ENCODE measurements around the gene EFNB3.

Gene EFNB3

GRCh38 chr17:7700510-7700909, 4.5 kb upstream of the EFNB3 start:
- no peak for DNase-seq (ENCODE audit: low spot score)

DNA sequence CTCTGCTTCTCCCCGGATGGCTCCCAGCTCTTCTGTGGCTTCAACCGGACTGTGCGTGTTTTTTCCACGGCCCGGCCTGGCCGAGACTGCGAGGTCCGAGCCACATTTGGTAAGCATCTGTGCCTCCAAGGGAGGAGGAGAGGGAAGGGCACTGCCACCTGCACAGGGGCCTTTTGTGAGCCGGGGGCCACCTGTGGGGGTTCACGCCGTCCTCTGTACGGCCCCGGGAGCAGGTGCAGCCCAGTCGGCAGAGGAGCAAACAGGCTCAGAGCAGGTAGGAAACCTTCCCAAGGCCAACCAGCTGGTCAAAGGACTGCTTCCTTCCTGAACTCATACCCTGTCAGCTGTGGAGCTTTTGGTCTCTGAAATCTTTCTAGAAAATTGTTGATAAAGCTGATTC, 3.3 kb upstream of the EFNB3 start:
- no peak for DNase-seq (ENCODE audit: low spot score)

DNA sequence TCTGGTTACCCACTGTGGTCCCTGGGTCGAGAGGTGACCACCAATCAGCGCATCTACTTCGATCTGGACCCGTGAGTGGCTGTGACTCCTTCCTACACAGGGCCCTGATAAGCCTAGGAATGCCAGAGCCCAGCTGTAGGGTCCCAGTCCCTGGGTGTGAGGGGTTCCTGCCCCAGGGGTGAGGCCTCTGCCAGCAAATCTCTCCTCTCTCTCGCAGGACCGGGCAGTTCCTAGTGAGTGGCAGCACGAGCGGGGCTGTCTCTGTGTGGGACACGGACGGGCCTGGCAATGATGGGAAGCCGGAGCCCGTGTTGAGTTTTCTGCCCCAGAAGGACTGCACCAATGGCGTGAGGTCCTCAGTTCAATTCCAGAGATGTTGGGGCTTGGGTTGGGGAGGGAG, 2.2 kb upstream of the EFNB3 start:
- DNase-seq (ENCODE audit: low spot score): no peak

- peak; percentile 55 for DNase-seq (ENCODE audit: low spot score)
Measured at GRCh38 chr17:7703584-7704479, 1.2 kb upstream of the EFNB3 start.

DNA sequence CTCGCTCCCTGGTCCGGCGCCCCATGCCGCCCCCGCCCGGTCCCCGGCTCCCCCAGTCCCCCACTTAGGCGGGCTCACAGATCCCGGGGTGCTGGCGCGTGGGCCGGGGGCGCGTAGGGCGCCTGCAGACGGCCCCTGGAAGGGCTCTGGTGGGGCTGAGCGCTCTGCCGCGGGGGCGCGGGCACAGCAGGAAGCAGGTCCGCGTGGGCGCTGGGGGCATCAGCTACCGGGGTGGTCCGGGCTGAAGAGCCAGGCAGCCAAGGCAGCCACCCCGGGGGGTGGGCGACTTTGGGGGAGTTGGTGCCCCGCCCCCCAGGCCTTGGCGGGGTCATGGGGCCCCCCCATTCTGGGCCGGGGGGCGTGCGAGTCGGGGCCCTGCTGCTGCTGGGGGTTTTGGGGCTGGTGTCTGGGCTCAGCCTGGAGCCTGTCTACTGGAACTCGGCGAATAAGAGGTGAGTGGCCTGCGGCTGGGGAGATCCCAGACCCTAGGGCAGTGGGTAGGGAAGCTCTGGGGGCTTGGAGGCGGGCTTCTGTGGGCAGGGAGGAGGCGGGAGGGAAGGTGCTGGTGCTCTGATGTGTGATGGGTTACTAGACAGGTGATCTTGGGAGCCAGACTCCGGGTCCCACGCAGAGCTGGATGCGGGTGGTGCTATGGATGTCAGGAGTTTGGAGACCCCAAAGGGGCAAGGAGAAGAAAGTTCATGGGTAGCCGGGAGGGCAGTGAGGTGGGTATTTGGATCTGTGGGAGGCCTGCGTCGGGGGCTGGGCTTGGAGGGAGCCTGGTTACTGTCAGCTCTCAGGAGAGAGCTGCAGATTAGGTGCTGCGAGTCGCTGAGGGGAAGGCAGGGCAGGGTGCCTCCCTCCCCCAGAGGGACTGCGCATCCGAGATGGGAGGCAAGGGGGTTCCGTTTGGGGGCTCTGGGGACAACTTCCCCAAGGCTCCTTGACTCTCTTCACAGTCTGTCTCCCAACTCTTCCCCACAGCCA, 560 bp downstream of the EFNB3 start:
- no peak for DNase-seq (ENCODE audit: low spot score)

- DNase-seq (ENCODE audit: low spot score): no peak
Measured at GRCh38 chr17:7706631-7707354, 1.8 kb downstream of the EFNB3 start.

DNA sequence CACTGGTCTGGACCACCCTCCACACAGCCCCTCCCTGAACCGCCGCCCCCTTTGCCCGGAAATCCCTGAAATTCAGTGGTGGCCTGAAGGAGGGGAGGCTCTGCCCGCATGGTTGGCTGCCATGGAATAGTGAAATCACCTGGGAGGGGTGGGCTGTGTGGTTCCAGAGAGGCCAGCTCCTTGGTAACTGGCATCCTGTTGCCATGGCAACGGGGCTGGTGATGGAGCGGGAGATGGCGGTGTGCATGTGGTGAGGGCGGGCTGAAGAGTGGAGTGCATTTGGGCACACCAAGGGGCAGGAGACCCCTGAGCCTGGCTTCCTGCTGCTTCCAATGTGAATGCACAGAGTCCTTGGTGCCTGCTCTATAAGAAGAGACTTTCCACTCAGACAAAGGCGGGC, 2.4 kb downstream of the EFNB3 start:
- no peak for DNase-seq (ENCODE audit: low spot score)

- DNase-seq (ENCODE audit: low spot score): no peak
Measured at GRCh38 chr17:7707858-7708750, 3.1 kb downstream of the EFNB3 start.

DNA sequence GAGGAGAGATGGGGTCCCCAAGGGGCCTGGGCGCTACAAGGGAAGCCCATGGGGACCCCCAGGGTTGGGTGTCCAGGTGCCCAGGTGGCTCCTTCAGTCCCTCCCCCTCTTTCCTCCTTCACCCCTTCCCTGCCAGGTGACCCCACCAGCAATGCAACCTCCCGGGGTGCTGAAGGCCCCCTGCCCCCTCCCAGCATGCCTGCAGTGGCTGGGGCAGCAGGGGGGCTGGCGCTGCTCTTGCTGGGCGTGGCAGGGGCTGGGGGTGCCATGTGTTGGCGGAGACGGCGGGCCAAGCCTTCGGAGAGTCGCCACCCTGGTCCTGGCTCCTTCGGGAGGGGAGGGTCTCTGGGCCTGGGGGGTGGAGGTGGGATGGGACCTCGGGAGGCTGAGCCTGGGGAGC, 4.0 kb downstream of the EFNB3 start:
- no peak for DNase-seq (ENCODE audit: low spot score)

DNA sequence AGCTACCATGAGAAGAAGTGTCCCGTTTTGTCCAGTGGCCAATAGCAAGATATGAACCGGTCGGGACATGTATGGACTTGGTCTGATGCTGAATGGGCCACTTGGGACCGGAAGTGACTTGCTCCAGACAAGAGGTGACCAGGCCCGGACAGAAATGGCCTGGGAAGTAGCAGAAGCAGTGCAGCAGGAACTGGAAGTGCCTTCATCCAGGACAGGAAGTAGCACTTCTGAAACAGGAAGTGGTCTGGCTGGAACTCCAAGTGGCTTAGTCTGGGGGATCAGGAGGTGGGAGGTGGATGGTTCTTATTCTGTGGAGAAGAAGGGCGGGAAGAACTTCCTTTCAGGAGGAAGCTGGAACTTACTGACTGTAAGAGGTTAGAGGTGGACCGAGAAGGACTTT, 5.3 kb downstream of the EFNB3 start:
- DNase-seq (ENCODE audit: low spot score): no peak

DNA sequence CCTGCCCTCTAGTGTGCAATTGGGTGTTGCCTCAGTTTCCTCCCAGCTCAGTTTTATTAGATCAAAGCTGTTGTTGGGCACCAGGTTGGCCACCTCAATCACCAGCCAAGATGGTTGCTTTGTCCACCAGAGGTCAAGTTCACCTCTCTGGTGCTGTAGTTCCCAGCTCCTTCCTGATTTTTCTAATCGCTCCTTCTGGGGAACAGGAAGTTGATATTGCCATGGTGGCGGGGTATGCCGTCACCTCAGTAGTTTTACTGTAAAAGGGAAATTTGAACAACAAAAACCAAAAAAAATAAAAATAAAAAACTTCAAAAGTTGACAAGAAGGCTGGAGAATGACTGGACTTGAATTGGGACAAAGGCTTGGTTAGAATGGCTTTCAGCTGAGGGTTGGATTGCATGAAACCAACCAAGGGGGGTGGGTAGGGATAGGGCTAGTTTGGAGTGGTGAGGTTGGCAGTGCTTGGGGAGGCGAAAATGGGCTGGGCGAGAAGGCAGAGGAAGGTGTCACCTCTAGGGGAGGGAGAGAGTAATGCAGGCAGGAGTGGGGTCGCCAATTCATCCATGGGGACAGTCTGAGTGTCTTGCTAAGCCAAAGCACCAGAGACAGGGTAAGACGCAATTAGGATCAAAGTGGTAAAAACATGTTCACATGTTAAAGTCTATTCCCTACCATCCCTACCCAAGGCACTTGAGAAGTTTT, 6.2 kb downstream of the EFNB3 start:
- DNase-seq (ENCODE audit: low spot score): no peak

GRCh38 chr17:7712111-7712771, 7.2 kb downstream of the EFNB3 start:
- DNase-seq (ENCODE audit: low spot score): no peak

GRCh38 chr17:7713782-7714181, 8.8 kb downstream of the EFNB3 start:
- DNase-seq (ENCODE audit: low spot score): no peak

- DNase-seq (ENCODE audit: low spot score): no peak
Measured at GRCh38 chr17:7714721-7715594, 10.0 kb downstream of the EFNB3 start.

DNA sequence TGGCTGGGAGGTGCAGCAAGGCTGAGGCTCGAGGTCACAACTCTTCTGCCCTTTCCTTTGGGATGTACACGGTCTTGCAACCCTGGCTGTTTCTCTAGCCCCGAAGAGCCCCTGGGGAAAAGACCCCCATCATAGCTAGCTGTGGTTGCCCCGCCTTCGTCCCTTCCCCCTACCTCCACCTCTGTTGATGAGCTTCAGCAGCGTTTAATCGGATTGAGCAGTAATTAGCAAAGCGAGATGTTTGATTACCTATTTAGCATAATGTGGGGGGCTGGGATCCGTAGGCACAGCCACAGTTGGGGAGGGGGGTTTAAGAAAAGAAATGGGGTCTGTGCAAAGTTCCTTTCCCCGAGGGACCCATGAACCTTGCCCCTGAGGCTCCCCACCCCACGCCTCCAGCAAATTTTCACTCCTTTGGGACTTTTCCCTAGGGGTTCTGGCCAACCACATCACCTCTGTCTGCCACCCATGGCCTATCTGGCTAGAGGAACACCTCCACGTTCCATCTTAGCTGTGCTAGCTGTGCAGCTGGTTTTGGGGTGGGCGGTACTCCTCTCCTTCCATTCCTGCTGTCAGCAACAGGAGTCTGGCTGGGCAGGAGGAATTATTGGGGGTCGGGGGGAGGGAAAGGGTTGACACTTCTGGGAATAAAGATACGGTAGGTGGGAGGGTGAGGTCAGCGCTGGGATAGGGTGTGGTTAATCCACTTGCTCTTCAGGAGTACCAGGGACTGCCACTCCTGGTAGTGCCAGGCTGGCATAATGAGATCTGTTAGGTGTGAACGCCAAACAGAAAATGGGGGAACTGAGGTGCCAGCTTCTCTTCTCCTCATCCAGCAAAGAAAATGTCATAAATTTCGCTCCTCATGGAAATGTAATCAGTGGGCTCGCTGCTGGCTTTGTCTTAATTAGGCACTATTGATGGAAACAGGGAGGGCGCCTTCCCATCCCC, 11.2 kb downstream of the EFNB3 start:
- no peak for DNase-seq (ENCODE audit: low spot score)

DNA sequence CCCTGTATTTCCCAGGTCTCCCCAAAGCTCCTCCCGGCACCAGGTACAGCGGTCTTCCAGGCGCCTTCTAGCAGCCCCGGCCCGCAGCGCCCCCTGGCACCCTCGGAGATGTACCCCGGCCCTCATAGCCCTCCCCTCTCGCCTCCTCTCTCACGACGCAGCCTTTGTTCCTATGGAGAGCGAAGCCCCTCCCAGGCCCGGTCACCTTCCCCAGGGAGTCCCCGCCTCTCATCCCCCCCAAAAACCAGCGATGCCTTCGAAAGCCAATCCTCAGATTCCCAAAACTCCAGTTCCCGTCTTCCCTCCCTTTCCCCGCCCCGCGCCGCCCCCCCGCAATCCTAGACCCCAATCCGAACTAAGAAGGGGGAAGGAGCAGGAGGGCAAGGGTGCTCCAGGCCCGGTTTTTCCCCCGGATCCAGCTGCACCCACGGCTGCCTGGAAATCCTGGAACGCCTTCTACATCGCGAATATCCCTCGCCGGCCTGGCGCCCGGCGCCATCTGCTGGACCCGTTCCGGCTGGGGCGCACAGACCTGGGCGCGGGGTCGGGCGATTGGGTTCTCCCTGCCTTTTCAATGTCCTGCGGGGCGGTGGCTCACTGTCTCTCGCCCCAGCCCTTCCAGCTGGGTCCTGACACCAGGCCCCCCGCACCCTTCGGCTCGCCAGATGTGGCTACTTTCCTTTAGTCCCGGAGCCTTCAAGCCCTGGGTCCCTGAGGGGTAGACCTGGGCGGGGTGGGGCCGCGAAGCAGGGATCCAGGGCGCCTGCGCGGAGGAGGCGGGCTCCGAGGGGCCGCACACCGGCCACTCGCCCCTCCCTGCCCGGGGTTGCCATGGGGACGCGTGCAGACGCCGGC, 12.1 kb downstream of the EFNB3 start, which contains the start of gene DNAH2:
Gene DNAH2 (plus strand): TSS at position 844 of the 855 bp plus-strand sequence. CDS start 1,991 bp downstream, outside the sequence.
- peak; percentile 95 for DNase-seq (ENCODE audit: low spot score)

All from SW480 (cell line).